A549 (cell line): Measurements from ENCODE around the gene JARID2. TPM values are rescaled to one million over a fixed set of nuclear protein-coding genes. Genes with fewer than 3 reads are reported as not detected.
A peak's percentile ranks its signal among the peaks of the same experiment; 100 is the strongest.

ENCODE experiments used
- ATAC-seq, 2 experiments: fragments of 200-7000 bp in 1 of 2; fragments of >200 bp in 1 of 2; cut with Nextera tagmentation in 1 of 2; cut with Tn5 transposase in 1 of 2; 3 replicates each; pipeline versions ENCODE4 v1.8.0 to v1.9.1; 2018 to 2020; ENCODE audit warnings: mild to moderate bottlenecking in 1 of 2, moderate library complexity in 1 of 2
- CTCF ChIA-PET: fragments of 300-600 bp; sonication (Branson Sonifier 250); formaldehyde crosslinking; extraction: SDS; loops from one replicate; lab custom pipeline; 2021; ENCODE audit warnings: antibody characterized with exemption, inconsistent platforms; lab: Yijun Ruan, JAX
- POLR2A ChIA-PET: fragments of 350-600 bp; formaldehyde crosslinking; extraction: SDS; loops from one replicate; lab custom pipeline; 2021; ENCODE audit warnings: antibody characterized with exemption, inconsistent platforms; lab: Yijun Ruan, JAX
- DNase-seq, 2 experiments: peaks; one replicate each; pipeline versions ENCODE4 v3.0.0 to v3.0.0-alpha.2; 2011 to 2016; ENCODE audit warnings: low read depth in 1 of 2, low spot score in 1 of 2
- FAIRE-seq: peaks from 2 replicates; lab custom pipeline; 2011; peaks lifted over from hg19 to GRCh38; lab: Jason Lieb, UNC
- H3K27ac ChIP-seq, 2 experiments: fragments of >200 bp; sonication (Bioruptor Twin); formaldehyde crosslinking; 3 replicates each; pipeline ENCODE4 v1.5.1; 2016 to 2017
- H3K4me1 ChIP-seq: fragments of >200 bp; sonication (Bioruptor Twin); formaldehyde crosslinking; 3 replicates; pipeline ENCODE4 v1.6.1; 2016
- H3K4me2 ChIP-seq: fragments of >200 bp; sonication (Bioruptor Twin); formaldehyde crosslinking; 3 replicates; pipeline ENCODE4 v1.6.1; 2016
- H3K4me3 ChIP-seq: fragments of >200 bp; sonication (Bioruptor Twin); formaldehyde crosslinking; 3 replicates; pipeline ENCODE4 v1.5.1; 2016
- H3K9me3 ChIP-seq: fragments of >200 bp; sonication (Bioruptor Twin); formaldehyde crosslinking; 3 replicates; pipeline ENCODE4 v1.6.1; 2016
- BHLHE40 ChIP-seq: IDR thresholded peaks from 2 replicates; pipeline ENCODE4 v1.6.1; 2012; ENCODE audit warnings: low read depth, low read length, inconsistent platforms
- CBX2 ChIP-seq: fragments of 200-600 bp; sonication (generic); IDR thresholded peaks from 2 replicates; pipeline ENCODE4 v1.6.1; 2016; ENCODE audit warnings: low read depth, mild to moderate bottlenecking, borderline replicate concordance
- CBX8 ChIP-seq: fragments of 200-600 bp; sonication (generic); IDR thresholded peaks from 2 replicates; pipeline ENCODE4 v1.6.1; 2016
- CEBPB ChIP-seq, 2 experiments: fragments of >200 bp in 1 of 2; sonication (Bioruptor Twin) in 1 of 2; formaldehyde crosslinking in 1 of 2; IDR thresholded peaks; 2 replicates each; pipeline ENCODE4 v1.6.1; 2012 to 2016
- CHD2 ChIP-seq: fragments of 150-350 bp; IDR thresholded peaks from 2 replicates; pipeline ENCODE4 v1.6.1; 2014; ENCODE audit warnings: low read length; ENCODE audit not compliant: partially characterized antibody
- CHD4 ChIP-seq: fragments of 200-600 bp; sonication (generic); IDR thresholded peaks from 2 replicates; pipeline ENCODE4 v1.6.1; 2016; ENCODE audit warnings: antibody characterized with exemption, mild to moderate bottlenecking, borderline replicate concordance
- EHF ChIP-seq: fragments of 250-450 bp; sonication (Bioruptor Pico); IDR thresholded peaks from 2 replicates; pipeline ENCODE4 v1.5.0; 2020; ENCODE audit warnings: mild to moderate bottlenecking
- ESRRA ChIP-seq: fragments of 150-350 bp; IDR thresholded peaks from 2 replicates; pipeline ENCODE4 v1.6.1; 2014; ENCODE audit warnings: mild to moderate bottlenecking, low read length, borderline replicate concordance
- HDAC2 ChIP-seq: fragments of 200-600 bp; sonication (generic); IDR thresholded peaks from 2 replicates; pipeline ENCODE4 v1.6.1; 2016
- HOXB13 ChIP-seq: fragments of 250-450 bp; sonication (Bioruptor Pico); IDR thresholded peaks from 2 replicates; pipeline ENCODE4 v1.5.0; 2020; ENCODE audit warnings: low read depth, mild to moderate bottlenecking, moderate library complexity
- JUN ChIP-seq, 2 experiments: fragments of >200 bp; sonication (Bioruptor Twin); formaldehyde crosslinking; IDR thresholded peaks; 2 replicates in 1 of 2; 3 replicates in 1 of 2; pipeline ENCODE4 v1.6.1; 2016 to 2017
- MYC ChIP-seq: IDR thresholded peaks from 2 replicates; pipeline ENCODE4 v1.6.1; 2012; ENCODE audit warnings: mild to moderate bottlenecking, inconsistent platforms, low read length, improper control_type of control experiment, borderline replicate concordance
- NR3C1 ChIP-seq: fragments of >200 bp; sonication (Bioruptor Twin); formaldehyde crosslinking; IDR thresholded peaks from 3 replicates; pipeline ENCODE4 v1.6.1; 2017
- RARB ChIP-seq: fragments of 250-450 bp; sonication (Bioruptor Pico); IDR thresholded peaks from 2 replicates; pipeline ENCODE4 v1.8.0; 2021; ENCODE audit warnings: mild to moderate bottlenecking, moderate library complexity
- RCOR1 ChIP-seq: fragments of 150-350 bp; IDR thresholded peaks from 2 replicates; pipeline ENCODE4 v1.6.1; 2014; ENCODE audit warnings: antibody characterized with exemption, low read length, low read depth
- WGBS: methylation state at CpG from one replicate; pipeline ENCODE4 v1.1.6; 2017; ENCODE audit errors: missing lambda C conversion rate; 5-methylcytosine and 5-hydroxymethylcytosine counted together
- polyA plus RNA-seq, 4 experiments: library from polyadenylated mRNA; depleted of rRNA in 3 of 4; stranded (reverse); fragments of >200 nt; fragmentation: RNase III in 1 of 4; extraction: RNeasy Plus Mini Kit Qiagen cat#74134 plus additional on column Dnase treatment in 1 of 4; gene quantifications; 2 replicates in 3 of 4; 3 replicates in 1 of 4; pipeline ENCODE4 v1.2.3, GENCODE V29; 2011 to 2017
- TF ChIP-seq, protein P1 (sequence below): IDR thresholded peaks from 2 replicates; pipeline ENCODE4 v1.6.1; 2012
- TF ChIP-seq, protein P2 (sequence below): IDR thresholded peaks from 2 replicates; pipeline ENCODE4 v1.6.1; 2012
- TF ChIP-seq, protein P3 (sequence below): fragments of 450-650 bp; IDR thresholded peaks from 2 replicates; pipeline ENCODE4 v1.6.1; 2014; ENCODE audit warnings: antibody characterized with exemption
- TF ChIP-seq, protein P4 (sequence below): fragments of 250-450 bp; sonication (Bioruptor Pico); IDR thresholded peaks from 2 replicates; pipeline ENCODE4 v1.5.0; 2020; ENCODE audit warnings: low read depth, mild to moderate bottlenecking, moderate library complexity
- TF ChIP-seq, protein P5 (sequence below): fragments of 250-450 bp; sonication (Bioruptor Pico); IDR thresholded peaks from 2 replicates; pipeline ENCODE4 v1.5.0; 2021; ENCODE audit warnings: mild to moderate bottlenecking, moderate library complexity, borderline replicate concordance

Gene JARID2
- polyA plus RNA-seq, 2 of the 4 experiments (the other 2 are of a cell fraction) = 7.8 to 8.3 TPM

DNA sequence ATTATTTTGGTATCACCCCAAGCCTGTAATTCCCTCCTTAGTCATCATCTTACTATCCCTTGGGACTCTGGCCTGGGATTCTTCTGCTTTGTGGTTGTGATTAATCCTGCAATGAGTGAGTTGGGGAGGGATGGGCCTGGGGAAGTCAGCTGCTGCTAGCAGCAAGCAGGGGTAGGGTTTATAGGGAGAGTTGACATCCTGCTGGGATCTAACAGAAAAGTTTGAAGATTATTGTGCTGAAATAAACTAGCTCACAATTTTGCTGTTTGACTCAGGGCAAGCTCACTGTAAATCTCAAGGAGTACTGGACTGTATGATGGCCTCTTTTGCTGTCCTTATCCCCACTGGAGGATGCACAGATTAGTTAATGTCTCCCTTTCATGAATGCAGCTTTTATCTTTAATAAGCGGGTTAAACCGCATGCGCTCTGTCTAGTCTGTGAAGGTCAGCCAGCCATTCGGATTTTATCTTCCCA, 83.4 kb downstream of the JARID2 start:
- TF ChIP-seq RCOR1 (no peak), CBX2 (no peak), NR3C1 (no peak)
- peak; percentile 50 to 62; a peak in 3 of 6 replicates for ATAC-seq
- H3K9me3 ChIP-seq = no peaks in the 10 kb centered on the region
- no peak for FAIRE-seq
- ChIA-PET POLR2A (no interaction called here), CTCF (interaction anchor here (0.6 to 0.7 kb wide), 2 partner anchors 55 to 102 kb away, joined by 3 to 5 read pairs; no protein-coding TSS in a partner anchor)
- DNase-seq = no peak
- no peak overlapping the region for H3K4me3 ChIP-seq
- H3K27ac ChIP-seq = no peak overlapping the region; a peak in 1 of 6 replicates
- H3K4me2 ChIP-seq = peak overlapping the region; percentile 23; the same call in 2 of the 3 replicates
- H3K4me1 ChIP-seq = peaks cover 41% of the 10 kb centered on the region
- WGBS = 95% methylated on average over 4 of the region's 4 CpGs

DNA sequence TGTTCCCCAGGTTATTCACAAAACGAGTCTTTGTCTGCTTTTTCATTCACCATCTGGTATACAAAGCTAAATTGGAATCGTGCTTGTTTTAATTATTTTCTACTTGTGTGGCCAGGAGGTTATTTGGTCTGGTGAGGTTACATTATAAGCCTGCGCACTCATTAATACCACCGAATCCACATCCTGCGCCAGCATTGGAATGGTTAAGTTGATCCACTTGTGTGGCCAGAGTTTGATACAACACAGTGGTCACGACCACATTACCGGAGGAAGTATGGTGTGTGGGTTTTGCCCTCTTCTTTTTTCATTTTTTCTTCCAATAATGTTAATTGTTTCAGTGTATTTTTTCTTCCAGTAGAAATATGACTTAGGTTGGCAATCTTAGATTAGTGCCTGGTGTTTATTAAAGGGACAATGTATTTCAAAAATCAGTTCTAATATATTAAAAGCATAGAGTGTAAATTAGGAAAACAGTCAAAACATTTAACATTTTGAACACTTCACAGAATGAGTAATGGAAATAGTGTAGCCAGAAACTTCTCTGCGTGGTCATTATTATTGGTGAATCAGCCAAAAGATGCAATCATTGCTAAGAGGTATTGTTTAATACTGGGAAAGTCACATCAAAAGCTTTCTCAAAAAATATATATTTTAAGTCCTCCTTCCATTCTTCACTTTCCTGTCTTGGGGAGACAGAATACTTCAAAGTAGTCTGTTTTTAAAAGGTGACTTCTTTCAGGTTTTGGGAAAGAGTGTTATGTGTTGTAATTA, 84.5 kb downstream of the JARID2 start:
- DNase-seq = no peak
- POLR2A ChIA-PET = no interaction called here
- peak overlapping the region; percentile 14; the same call in 2 of the 3 replicates for H3K4me2 ChIP-seq
- CTCF ChIA-PET = interaction anchor here (1.2 kb wide), 1 partner anchor 110 kb away, joined by 6 read pairs; no protein-coding TSS in a partner anchor
- no peak for FAIRE-seq
- 81% methylated on average over 8 of the region's 8 CpGs for WGBS
- H3K4me1 ChIP-seq = peaks cover 41% of the 10 kb centered on the region
- H3K4me3 ChIP-seq = no peak overlapping the region
- TF ChIP-seq ESRRA = no peak
- TF ChIP-seq BHLHE40 = no peak
- no peak for TF ChIP-seq CHD4
- TF ChIP-seq HDAC2 = no peak
- TF ChIP-seq CHD2 = no peak
- TF ChIP-seq, protein P1, sequence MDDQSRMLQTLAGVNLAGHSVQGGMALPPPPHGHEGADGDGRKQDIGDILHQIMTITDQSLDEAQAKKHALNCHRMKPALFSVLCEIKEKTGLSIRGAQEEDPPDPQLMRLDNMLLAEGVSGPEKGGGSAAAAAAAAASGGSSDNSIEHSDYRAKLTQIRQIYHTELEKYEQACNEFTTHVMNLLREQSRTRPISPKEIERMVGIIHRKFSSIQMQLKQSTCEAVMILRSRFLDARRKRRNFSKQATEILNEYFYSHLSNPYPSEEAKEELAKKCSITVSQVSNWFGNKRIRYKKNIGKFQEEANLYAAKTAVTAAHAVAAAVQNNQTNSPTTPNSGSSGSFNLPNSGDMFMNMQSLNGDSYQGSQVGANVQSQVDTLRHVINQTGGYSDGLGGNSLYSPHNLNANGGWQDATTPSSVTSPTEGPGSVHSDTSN = no peak
- TF ChIP-seq HOXB13 (CRISPR knock-in tag) = no peak
- TF ChIP-seq RARB (CRISPR knock-in tag) = no peak
- TF ChIP-seq, protein P2, sequence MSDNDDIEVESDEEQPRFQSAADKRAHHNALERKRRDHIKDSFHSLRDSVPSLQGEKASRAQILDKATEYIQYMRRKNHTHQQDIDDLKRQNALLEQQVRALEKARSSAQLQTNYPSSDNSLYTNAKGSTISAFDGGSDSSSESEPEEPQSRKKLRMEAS = no peak
- TF ChIP-seq CBX8 = no peak
- TF ChIP-seq, protein P3, sequence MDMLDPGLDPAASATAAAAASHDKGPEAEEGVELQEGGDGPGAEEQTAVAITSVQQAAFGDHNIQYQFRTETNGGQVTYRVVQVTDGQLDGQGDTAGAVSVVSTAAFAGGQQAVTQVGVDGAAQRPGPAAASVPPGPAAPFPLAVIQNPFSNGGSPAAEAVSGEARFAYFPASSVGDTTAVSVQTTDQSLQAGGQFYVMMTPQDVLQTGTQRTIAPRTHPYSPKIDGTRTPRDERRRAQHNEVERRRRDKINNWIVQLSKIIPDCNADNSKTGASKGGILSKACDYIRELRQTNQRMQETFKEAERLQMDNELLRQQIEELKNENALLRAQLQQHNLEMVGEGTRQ = no peak
- no peak for TF ChIP-seq JUN (IDR thresholded peaks at IDR 0.05)
- TF ChIP-seq, protein P4, sequence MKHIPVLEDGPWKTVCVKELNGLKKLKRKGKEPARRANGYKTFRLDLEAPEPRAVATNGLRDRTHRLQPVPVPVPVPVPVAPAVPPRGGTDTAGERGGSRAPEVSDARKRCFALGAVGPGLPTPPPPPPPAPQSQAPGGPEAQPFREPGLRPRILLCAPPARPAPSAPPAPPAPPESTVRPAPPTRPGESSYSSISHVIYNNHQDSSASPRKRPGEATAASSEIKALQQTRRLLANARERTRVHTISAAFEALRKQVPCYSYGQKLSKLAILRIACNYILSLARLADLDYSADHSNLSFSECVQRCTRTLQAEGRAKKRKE = no peak
- TF ChIP-seq MYC = no peak
- H3K9me3 ChIP-seq = no peaks in the 10 kb centered on the region
- no peak for ATAC-seq
- H3K27ac ChIP-seq = no peak overlapping the region; a peak in 1 of 6 replicates

DNA sequence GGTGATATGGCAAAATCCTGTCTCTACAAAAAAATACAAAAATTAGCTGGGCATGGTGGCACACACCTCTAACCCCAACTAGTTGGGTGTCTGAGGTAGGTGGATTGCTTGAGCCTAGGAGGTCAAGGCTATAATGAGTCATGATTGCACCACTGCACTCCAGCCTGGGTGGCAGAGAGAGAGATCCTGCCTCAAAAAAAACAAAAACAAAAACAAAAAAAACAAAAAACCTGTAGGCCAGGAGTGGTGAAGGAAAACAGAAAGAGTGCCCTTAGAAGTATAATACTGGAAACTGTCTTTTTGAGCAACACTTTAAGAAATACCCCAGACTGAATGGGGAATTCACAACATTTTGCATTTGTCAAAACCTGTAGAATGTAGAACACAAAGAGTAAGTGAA, 85.3 kb downstream of the JARID2 start:
- H3K4me1 ChIP-seq = peaks cover 41% of the 10 kb centered on the region
- no peak overlapping the region for H3K4me3 ChIP-seq
- H3K4me2 ChIP-seq = peak overlapping the region; percentile 14; the same call in 2 of the 3 replicates
- FAIRE-seq (no peak), ATAC-seq (no peak), DNase-seq (no peak)
- H3K27ac ChIP-seq = peak overlapping the region in 1 of 2 experiments; percentile 28; a peak in 1 of 6 replicates
- POLR2A ChIA-PET = no interaction called here
- no peaks in the 10 kb centered on the region for H3K9me3 ChIP-seq
- TF ChIP-seq EHF (CRISPR knock-in tag) (no peak), CEBPB (IDR thresholded peaks at IDR 0.05) (0 out of 4 replicates have a peak, but pooled peaks of 1 of the 2 experiments have one; percentile 26)
- TF ChIP-seq, protein P5, sequence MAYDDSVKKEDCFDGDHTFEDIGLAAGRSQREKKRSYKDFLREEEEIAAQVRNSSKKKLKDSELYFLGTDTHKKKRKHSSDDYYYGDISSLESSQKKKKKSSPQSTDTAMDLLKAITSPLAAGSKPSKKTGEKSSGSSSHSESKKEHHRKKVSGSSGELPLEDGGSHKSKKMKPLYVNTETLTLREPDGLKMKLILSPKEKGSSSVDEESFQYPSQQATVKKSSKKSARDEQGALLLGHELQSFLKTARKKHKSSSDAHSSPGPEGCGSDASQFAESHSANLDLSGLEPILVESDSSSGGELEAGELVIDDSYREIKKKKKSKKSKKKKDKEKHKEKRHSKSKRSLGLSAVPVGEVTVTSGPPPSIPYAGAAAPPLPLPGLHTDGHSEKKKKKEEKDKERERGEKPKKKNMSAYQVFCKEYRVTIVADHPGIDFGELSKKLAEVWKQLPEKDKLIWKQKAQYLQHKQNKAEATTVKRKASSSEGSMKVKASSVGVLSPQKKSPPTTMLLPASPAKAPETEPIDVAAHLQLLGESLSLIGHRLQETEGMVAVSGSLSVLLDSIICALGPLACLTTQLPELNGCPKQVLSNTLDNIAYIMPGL (CRISPR knock-in tag) = no peak
- TF ChIP-seq, all 56 proteins: peak for 1
- CTCF ChIA-PET = interaction anchor here (0.6 to 1.2 kb wide), 2 partner anchors 109 to 781 kb away, joined by 3 to 6 read pairs; no protein-coding TSS in a partner anchor
